Activated CD4-positive, alpha-beta memory T cell treated with anti-CD3 and anti-CD28 coated beads, Interleukin-2, amount 10 ng/mL, durations not matched to agents 7 days and 5 days (primary cell): ENCODE data around the gene ISOC1. TPM values are rescaled to one million over a fixed set of nuclear protein-coding genes. Genes with fewer than 3 reads are reported as not detected.

Experiments used
- CTCF ChIA-PET: fragments of 350-600 bp; sonication (Branson Sonifier 250); formaldehyde crosslinking; loops from one replicate; lab custom pipeline; 2021; ENCODE audit warnings: antibody characterized with exemption, inconsistent platforms; lab: Charles Lee
- POLR2A ChIA-PET: fragments of 350-600 bp; sonication (Branson Sonifier 250); formaldehyde crosslinking; loops from one replicate; lab custom pipeline; 2021; ENCODE audit warnings: antibody characterized with exemption; lab: Charles Lee
- DNase-seq: peaks from one replicate; pipeline ENCODE4 v3.0.0-alpha.2; 2020
- H3K27ac Mint-ChIP-seq: one replicate; pipeline ENCODE4 v1.8.0; 2021; ENCODE audit warnings: mild to moderate bottlenecking, mixed read lengths
- H3K27me3 Mint-ChIP-seq: one replicate; pipeline ENCODE4 v1.8.0; 2021; ENCODE audit warnings: mixed read lengths
- H3K36me3 Mint-ChIP-seq: one replicate; pipeline ENCODE4 v1.8.0; 2021; ENCODE audit warnings: low read depth, mixed read lengths
- H3K4me1 Mint-ChIP-seq: one replicate; pipeline ENCODE4 v1.8.0; 2021; ENCODE audit warnings: mixed read lengths
- H3K4me3 Mint-ChIP-seq: one replicate; pipeline ENCODE4 v1.8.0; 2021; ENCODE audit warnings: mild to moderate bottlenecking, mixed read lengths
- H3K9me3 Mint-ChIP-seq: one replicate; pipeline ENCODE4 v1.8.0; 2021; ENCODE audit warnings: mixed read lengths
- total RNA-seq, 2 experiments: library from RNA; stranded (reverse); gene quantifications; one replicate each; pipeline ENCODE4 v1.2.3, GENCODE V29; 2021

ISOC1 gene
- total RNA-seq, 2 experiments from 2014 or later, result 14.4 to 16.4 TPM

- POLR2A ChIA-PET, result interaction anchor here (1.4 kb wide), 1 partner anchor 16 kb away, joined by 3 read pairs; no protein-coding TSS in a partner anchor
- Mint-ChIP-seq H3K27me3 (no peaks in the 10 kb centered on the region), H3K36me3 (no peaks in the 10 kb centered on the region), H3K4me1 (peaks cover 5% of the 10 kb centered on the region), H3K9me3 (no peaks in the 10 kb centered on the region), H3K27ac (no peak overlapping the region), H3K4me3 (no peak overlapping the region)
- CTCF ChIA-PET, result interaction anchor here (0.8 kb wide), 1 partner anchor 24 kb away, joined by 3 read pairs; the partner anchor contains the start of gene ISOC1
- no peak for DNase-seq
Observed at GRCh38 chr5:129118405-129118804, 23.9 kb downstream of the ISOC1 start.

GRCh38 chr5:129118826-129119225 lies 24.3 kb downstream of the ISOC1 start:
- ChIA-PET POLR2A (interaction anchor here (1.4 to 1.5 kb wide), 2 partner anchors 16 to 23 kb away, joined by 3 to 4 read pairs; no protein-coding TSS in a partner anchor), CTCF (interaction anchor here (0.8 kb wide), 1 partner anchor 24 kb away, joined by 3 read pairs; the partner anchor contains the start of gene ISOC1)
- Mint-ChIP-seq H3K9me3 (no peaks in the 10 kb centered on the region), H3K4me1 (peaks cover 5% of the 10 kb centered on the region), H3K4me3 (no peak overlapping the region), H3K27me3 (no peaks in the 10 kb centered on the region), H3K27ac (no peak overlapping the region), H3K36me3 (no peaks in the 10 kb centered on the region)
- no peak for DNase-seq

GRCh38 chr5:129120158-129120581 lies 25.6 kb downstream of the ISOC1 start:
- CTCF ChIA-PET, result interaction anchor here (0.8 kb wide), 1 partner anchor 24 kb away, joined by 3 read pairs; no protein-coding TSS in a partner anchor
- Mint-ChIP-seq H3K4me1 (no peaks in the 10 kb centered on the region), H3K9me3 (no peaks in the 10 kb centered on the region), H3K4me3 (no peak overlapping the region), H3K36me3 (no peaks in the 10 kb centered on the region), H3K27me3 (no peaks in the 10 kb centered on the region), H3K27ac (no peak overlapping the region)
- POLR2A ChIA-PET, result interaction anchor here (1.5 kb wide), 1 partner anchor 25 kb away, joined by 4 read pairs; no protein-coding TSS in a partner anchor
- DNase-seq, result no peak

- H3K4me3 Mint-ChIP-seq, result no peak overlapping the region
- H3K27me3 Mint-ChIP-seq, result no peaks in the 10 kb centered on the region
- peaks cover 15% of the 10 kb centered on the region for H3K4me1 Mint-ChIP-seq
- H3K9me3 Mint-ChIP-seq, result no peaks in the 10 kb centered on the region
- H3K36me3 Mint-ChIP-seq, result no peaks in the 10 kb centered on the region
- no peak for DNase-seq
- ChIA-PET POLR2A (no interaction called here), CTCF (no interaction called here)
- no peak overlapping the region for H3K27ac Mint-ChIP-seq
Observed at GRCh38 chr5:129122560-129122959, 28.0 kb downstream of the ISOC1 start.

- Mint-ChIP-seq H3K4me3 (no peak overlapping the region), H3K27ac (no peak overlapping the region), H3K4me1 (peaks cover 15% of the 10 kb centered on the region), H3K36me3 (no peaks in the 10 kb centered on the region), H3K27me3 (no peaks in the 10 kb centered on the region), H3K9me3 (no peaks in the 10 kb centered on the region)
- no peak for DNase-seq
- POLR2A ChIA-PET, result interaction anchor here (1.3 kb wide), 1 partner anchor 30 kb away, joined by 6 read pairs; the partner anchor contains the start of gene ISOC1
- CTCF ChIA-PET, result interaction anchor here (4.0 kb wide), 1 partner anchor 29 kb away, joined by 63 read pairs; the partner anchor contains the start of gene ISOC1
Observed at GRCh38 chr5:129124608-129125007, 30.1 kb downstream of the ISOC1 start.

- Mint-ChIP-seq H3K4me1 (peaks cover 15% of the 10 kb centered on the region), H3K36me3 (no peaks in the 10 kb centered on the region), H3K4me3 (peak overlapping the region; percentile 43), H3K9me3 (no peaks in the 10 kb centered on the region), H3K27ac (peak overlapping the region; percentile 81), H3K27me3 (no peaks in the 10 kb centered on the region)
- CTCF ChIA-PET, result interaction anchor here (0.5 to 4.0 kb wide), 12 partner anchors 9 to 390 kb away, joined by 3 to 63 read pairs (median 4); partner anchors contain the start of gene ISOC1
- POLR2A ChIA-PET, result interaction anchor here (0.8 to 2.3 kb wide), 3 partner anchors 9 to 31 kb away, joined by 3 to 34 read pairs (median 4); partner anchors contain the start of gene ISOC1
- DNase-seq, result no peak
Observed at GRCh38 chr5:129125819-129126218, 31.3 kb downstream of the ISOC1 start.

GRCh38 chr5:129133553-129133952 lies 39.0 kb downstream of the ISOC1 start:
- H3K4me1 Mint-ChIP-seq, result no peaks in the 10 kb centered on the region
- no peak for DNase-seq
- POLR2A ChIA-PET, result no interaction called here
- no peaks in the 10 kb centered on the region for H3K9me3 Mint-ChIP-seq
- no peaks in the 10 kb centered on the region for H3K36me3 Mint-ChIP-seq
- CTCF ChIA-PET, result no interaction called here
- H3K27ac Mint-ChIP-seq, result no peak overlapping the region
- no peaks in the 10 kb centered on the region for H3K27me3 Mint-ChIP-seq
- no peak overlapping the region for H3K4me3 Mint-ChIP-seq

- DNase-seq, result no peak
- H3K36me3 Mint-ChIP-seq, result no peaks in the 10 kb centered on the region
- no peak overlapping the region for H3K4me3 Mint-ChIP-seq
- H3K4me1 Mint-ChIP-seq, result no peaks in the 10 kb centered on the region
- POLR2A ChIA-PET, result no interaction called here
- no peaks in the 10 kb centered on the region for H3K27me3 Mint-ChIP-seq
- CTCF ChIA-PET, result interaction anchor here (1.8 kb wide), 1 partner anchor 9 kb away, joined by 5 read pairs; no protein-coding TSS in a partner anchor
- no peak overlapping the region for H3K27ac Mint-ChIP-seq
- no peaks in the 10 kb centered on the region for H3K9me3 Mint-ChIP-seq
Observed at GRCh38 chr5:129135633-129136032, 41.1 kb downstream of the ISOC1 start.

GRCh38 chr5:129137637-129138036 lies 43.1 kb downstream of the ISOC1 start:
- Mint-ChIP-seq H3K4me3 (no peak overlapping the region), H3K36me3 (no peaks in the 10 kb centered on the region), H3K4me1 (no peaks in the 10 kb centered on the region), H3K27me3 (no peaks in the 10 kb centered on the region), H3K9me3 (no peaks in the 10 kb centered on the region), H3K27ac (no peak overlapping the region)
- DNase-seq, result no peak
- ChIA-PET POLR2A (no interaction called here), CTCF (no interaction called here)

- H3K4me3 Mint-ChIP-seq, result no peak overlapping the region
- POLR2A ChIA-PET, result no interaction called here
- H3K4me1 Mint-ChIP-seq, result no peaks in the 10 kb centered on the region
- H3K27ac Mint-ChIP-seq, result no peak overlapping the region
- CTCF ChIA-PET, result no interaction called here
- no peak for DNase-seq
- no peaks in the 10 kb centered on the region for H3K9me3 Mint-ChIP-seq
- no peaks in the 10 kb centered on the region for H3K36me3 Mint-ChIP-seq
- H3K27me3 Mint-ChIP-seq, result no peaks in the 10 kb centered on the region
Observed at GRCh38 chr5:129141078-129141477, 46.5 kb downstream of the ISOC1 start.

- no peak for DNase-seq
- Mint-ChIP-seq H3K4me1 (no peaks in the 10 kb centered on the region), H3K4me3 (no peak overlapping the region), H3K9me3 (no peaks in the 10 kb centered on the region), H3K27ac (no peak overlapping the region), H3K27me3 (no peaks in the 10 kb centered on the region), H3K36me3 (no peaks in the 10 kb centered on the region)
- ChIA-PET CTCF (no interaction called here), POLR2A (no interaction called here)
Observed at GRCh38 chr5:129141696-129142095, 47.1 kb downstream of the ISOC1 start.

GRCh38 chr5:129155876-129156275 lies 61.3 kb downstream of the ISOC1 start:
- DNase-seq, result no peak
- Mint-ChIP-seq H3K27me3 (no peaks in the 10 kb centered on the region), H3K9me3 (peaks cover 5% of the 10 kb centered on the region), H3K4me3 (no peak overlapping the region), H3K36me3 (no peaks in the 10 kb centered on the region), H3K27ac (no peak overlapping the region), H3K4me1 (no peaks in the 10 kb centered on the region)
- ChIA-PET CTCF (no interaction called here), POLR2A (no interaction called here)

- peaks cover 9% of the 10 kb centered on the region for H3K9me3 Mint-ChIP-seq
- DNase-seq, result no peak
- no peaks in the 10 kb centered on the region for H3K27me3 Mint-ChIP-seq
- ChIA-PET POLR2A (no interaction called here), CTCF (no interaction called here)
- H3K27ac Mint-ChIP-seq, result no peak overlapping the region
- H3K4me3 Mint-ChIP-seq, result no peak overlapping the region
- no peaks in the 10 kb centered on the region for H3K4me1 Mint-ChIP-seq
- H3K36me3 Mint-ChIP-seq, result no peaks in the 10 kb centered on the region
Observed at GRCh38 chr5:129161830-129162229, 67.3 kb downstream of the ISOC1 start.
